Measurements from ENCODE around the gene CARD8. TPM values are rescaled to one million over a fixed set of nuclear protein-coding genes. Genes with fewer than 3 reads are reported as not detected.

Gene CARD8
- total and polyA plus RNA-seq, 10 of the 15 experiments (the other 5 are each of a cell fraction or from before 2014, with no cell fraction given), result 39.8 to 69.8 (median 46.1) TPM

- TF ChIP-seq ZNF687 (IDR thresholded peaks at IDR 0.05) (peak; percentile 92), HCFC1 (IDR thresholded peaks at IDR 0.05; ENCODE audit: low read length) (no peak), ZSCAN29 (IDR thresholded peaks at IDR 0.05) (no peak), BACH1 (IDR thresholded peaks at IDR 0.05; ENCODE audit: borderline replicate concordance) (no peak), ZBED1 (IDR thresholded peaks at IDR 0.05; ENCODE audit: borderline replicate concordance) (no peak), RELB (IDR thresholded peaks at IDR 0.05; ENCODE audit: low read depth) (no peak), ZNF24 (IDR thresholded peaks at IDR 0.05) (no peak), SKIL (IDR thresholded peaks at IDR 0.05; ENCODE audit: low read depth, poor library complexity, severe bottlenecking) (no peak), SUPT20H (IDR thresholded peaks at IDR 0.05; ENCODE audit: borderline replicate concordance, control insufficient read depth, low read depth, low read length) (no peak), ZZZ3 (IDR thresholded peaks at IDR 0.05; ENCODE audit: control insufficient read depth, insufficient read length, low read depth) (no peak)
- TF ChIP-seq, protein P1, sequence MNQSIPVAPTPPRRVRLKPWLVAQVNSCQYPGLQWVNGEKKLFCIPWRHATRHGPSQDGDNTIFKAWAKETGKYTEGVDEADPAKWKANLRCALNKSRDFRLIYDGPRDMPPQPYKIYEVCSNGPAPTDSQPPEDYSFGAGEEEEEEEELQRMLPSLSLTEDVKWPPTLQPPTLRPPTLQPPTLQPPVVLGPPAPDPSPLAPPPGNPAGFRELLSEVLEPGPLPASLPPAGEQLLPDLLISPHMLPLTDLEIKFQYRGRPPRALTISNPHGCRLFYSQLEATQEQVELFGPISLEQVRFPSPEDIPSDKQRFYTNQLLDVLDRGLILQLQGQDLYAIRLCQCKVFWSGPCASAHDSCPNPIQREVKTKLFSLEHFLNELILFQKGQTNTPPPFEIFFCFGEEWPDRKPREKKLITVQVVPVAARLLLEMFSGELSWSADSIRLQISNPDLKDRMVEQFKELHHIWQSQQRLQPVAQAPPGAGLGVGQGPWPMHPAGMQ (IDR thresholded peaks at IDR 0.05; ENCODE audit: borderline replicate concordance), result no peak
- TF ChIP-seq, protein P2, sequence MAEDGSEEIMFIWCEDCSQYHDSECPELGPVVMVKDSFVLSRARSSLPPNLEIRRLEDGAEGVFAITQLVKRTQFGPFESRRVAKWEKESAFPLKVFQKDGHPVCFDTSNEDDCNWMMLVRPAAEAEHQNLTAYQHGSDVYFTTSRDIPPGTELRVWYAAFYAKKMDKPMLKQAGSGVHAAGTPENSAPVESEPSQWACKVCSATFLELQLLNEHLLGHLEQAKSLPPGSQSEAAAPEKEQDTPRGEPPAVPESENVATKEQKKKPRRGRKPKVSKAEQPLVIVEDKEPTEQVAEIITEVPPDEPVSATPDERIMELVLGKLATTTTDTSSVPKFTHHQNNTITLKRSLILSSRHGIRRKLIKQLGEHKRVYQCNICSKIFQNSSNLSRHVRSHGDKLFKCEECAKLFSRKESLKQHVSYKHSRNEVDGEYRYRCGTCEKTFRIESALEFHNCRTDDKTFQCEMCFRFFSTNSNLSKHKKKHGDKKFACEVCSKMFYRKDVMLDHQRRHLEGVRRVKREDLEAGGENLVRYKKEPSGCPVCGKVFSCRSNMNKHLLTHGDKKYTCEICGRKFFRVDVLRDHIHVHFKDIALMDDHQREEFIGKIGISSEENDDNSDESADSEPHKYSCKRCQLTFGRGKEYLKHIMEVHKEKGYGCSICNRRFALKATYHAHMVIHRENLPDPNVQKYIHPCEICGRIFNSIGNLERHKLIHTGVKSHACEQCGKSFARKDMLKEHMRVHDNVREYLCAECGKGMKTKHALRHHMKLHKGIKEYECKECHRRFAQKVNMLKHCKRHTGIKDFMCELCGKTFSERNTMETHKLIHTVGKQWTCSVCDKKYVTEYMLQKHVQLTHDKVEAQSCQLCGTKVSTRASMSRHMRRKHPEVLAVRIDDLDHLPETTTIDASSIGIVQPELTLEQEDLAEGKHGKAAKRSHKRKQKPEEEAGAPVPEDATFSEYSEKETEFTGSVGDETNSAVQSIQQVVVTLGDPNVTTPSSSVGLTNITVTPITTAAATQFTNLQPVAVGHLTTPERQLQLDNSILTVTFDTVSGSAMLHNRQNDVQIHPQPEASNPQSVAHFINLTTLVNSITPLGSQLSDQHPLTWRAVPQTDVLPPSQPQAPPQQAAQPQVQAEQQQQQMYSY (CRISPR knock-in tag; IDR thresholded peaks at IDR 0.05), result peak; percentile 77; the same call in 1 of the 2 replicates
Observed at GRCh38 chr19:48254529-48254970, 1.2 kb downstream of the CARD8 start (continued).

All from GM12878 (cell line).